Aorta (tissue), 5 donors: Measurements from ENCODE around the gene PYM1. TPM values are rescaled to one million over a fixed set of nuclear protein-coding genes. Genes with fewer than 3 reads are reported as not detected.
A peak's percentile ranks its signal among the peaks of the same experiment; 100 is the strongest.
"Not testable (repeated sequence)": the region's sequence is repeated elsewhere in the genome, so short reads cannot be mapped to it uniquely, and the experiment has no call there.

ENCODE experiments used
- ATAC-seq: fragments of 200-7000 bp; cut with Tn5 transposase; one replicate; pipeline ENCODE4 v1.9.1; 2022; ENCODE audit warnings: moderate library complexity; ENCODE audit not compliant: low FRiP score
- DNase-seq, 2 donors: peaks; one replicate each; pipeline ENCODE4 v3.0.0-alpha.2; 2020
- H3K27ac ChIP-seq, 2 donors: one replicate each; pipeline ENCODE4 v1.5.1; 2013; ENCODE audit warnings: low read length in 2 of 2, mild to moderate bottlenecking in 2 of 2, moderate library complexity in 2 of 2, control low read depth in 1 of 2, inconsistent platforms in 1 of 2, low read depth in 1 of 2
- H3K27me3 ChIP-seq, 2 donors: one replicate each; pipeline ENCODE4 v1.6.1; 2013; ENCODE audit warnings: control low read depth in 1 of 2, low read length in 1 of 2, mild to moderate bottlenecking in 1 of 2, moderate library complexity in 1 of 2; ENCODE audit not compliant: insufficient read depth in 2 of 2, control insufficient read depth in 1 of 2
- H3K36me3 ChIP-seq, 2 donors: one replicate each; pipeline ENCODE4 v1.6.1; 2013; ENCODE audit warnings: control low read depth in 1 of 2, low read length in 1 of 2, mild to moderate bottlenecking in 1 of 2; ENCODE audit not compliant: insufficient read depth in 2 of 2, control insufficient read depth in 1 of 2
- H3K4me1 ChIP-seq, 2 donors: one replicate each; pipeline ENCODE4 v1.6.1; 2013; ENCODE audit warnings: low read length in 2 of 2, control low read depth in 1 of 2, mild to moderate bottlenecking in 1 of 2, moderate library complexity in 1 of 2; ENCODE audit not compliant: insufficient read depth in 2 of 2, control insufficient read depth in 1 of 2
- H3K4me3 ChIP-seq, 2 donors: one replicate each; pipeline ENCODE4 v1.5.1; 2013; ENCODE audit warnings: low read length in 2 of 2, control low read depth in 1 of 2, mild to moderate bottlenecking in 1 of 2
- H3K9me3 ChIP-seq: one replicate; pipeline ENCODE4 v1.6.1; 2013; ENCODE audit warnings: mild to moderate bottlenecking, low read length; ENCODE audit not compliant: control insufficient read depth
- WGBS, 2 donors: extraction: QIAGEN DNeasy Blood & Tissue Kit; methylation state at CpG; one replicate each; pipeline ENCODE4 v1.1.7; 2013; 5-methylcytosine and 5-hydroxymethylcytosine counted together
- intact Hi-C, 2 donors: fragments of 100-400 bp; cut with DNase I; formaldehyde crosslinking; loops; one replicate each; pipeline versions ENCODE4 v1.14.2 to v1.15.0; 2022
- polyA plus RNA-seq, 2 donors: library from polyadenylated mRNA; stranded (reverse); fragments of 200-250 nt; gene quantifications; one replicate each; pipeline ENCODE4 v1.2.3, GENCODE V29; 2013
- total RNA-seq, 2 donors: library from RNA; stranded (reverse); fragmentation: NEBNext Ultra II Directional; extraction: Animal tissue kit (Norgen Biotek cat#: 25700); gene quantifications; one replicate each; pipeline ENCODE4 v1.2.1, GENCODE V29; 2021
- donor health status: healthy with polysubstance abuse.
- donor health status: Bipolar disorder and iron deficiency.
- donor health status: DM: no; HTN: no; CAD: no.
- donor health status: DM: no; HTN: no; CAD: no.
- donor health status: DM: yes; HTN: yes; CAD: no.

PYM1 gene
- total and polyA plus RNA-seq, 4 donors = 21.9 to 40.2 (median 26.2) TPM

DNA sequence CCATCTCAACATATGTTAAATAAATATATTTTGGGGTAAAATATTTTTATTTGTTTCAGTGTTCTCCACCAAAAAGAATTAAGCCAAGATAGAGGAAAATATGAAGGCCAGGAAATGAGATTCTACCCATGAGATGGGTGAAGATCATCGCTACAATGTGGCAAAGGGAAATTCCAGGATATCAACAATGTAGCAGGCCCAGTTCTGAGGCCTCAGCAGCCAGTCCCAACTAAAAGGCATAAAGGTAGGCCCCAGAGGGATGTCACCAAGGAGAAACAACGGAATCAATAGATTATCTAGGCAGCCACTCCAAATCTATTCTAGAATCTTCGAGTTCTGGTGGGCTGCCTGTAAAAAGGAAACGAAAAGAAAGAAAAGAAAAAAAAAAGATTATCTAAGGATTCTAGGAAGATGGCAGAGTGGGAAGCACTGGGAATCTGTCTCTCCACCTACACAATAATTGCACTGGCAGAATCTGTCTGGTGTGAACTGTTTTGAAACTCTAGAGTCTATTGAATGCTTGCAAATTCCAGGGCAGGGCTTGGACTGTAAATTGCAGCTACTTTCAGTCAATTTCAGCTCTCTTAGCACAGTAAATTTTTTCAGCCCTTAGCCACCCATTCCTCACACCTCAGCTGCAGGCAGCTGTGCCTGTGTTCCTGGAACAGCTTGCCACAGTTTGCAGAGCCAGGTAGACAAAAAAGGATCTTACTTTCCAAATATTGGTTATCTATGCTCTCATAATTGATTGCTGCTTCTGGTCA lies 51.8 kb downstream of the PYM1 start:
- H3K27ac ChIP-seq = no peak overlapping the region
- ATAC-seq (no peak), DNase-seq (no peak)
- no peaks in the 10 kb centered on the region for H3K27me3 ChIP-seq
- H3K9me3 ChIP-seq = no peaks in the 10 kb centered on the region
- H3K36me3 ChIP-seq = no peaks in the 10 kb centered on the region
- no peak overlapping the region for H3K4me3 ChIP-seq
- WGBS, 2 donors = 86 to 87% methylated on average over 4 of the region's 4 CpGs
- H3K4me1 ChIP-seq = no peaks in the 10 kb centered on the region
- intact Hi-C loops = no loop called here

DNA sequence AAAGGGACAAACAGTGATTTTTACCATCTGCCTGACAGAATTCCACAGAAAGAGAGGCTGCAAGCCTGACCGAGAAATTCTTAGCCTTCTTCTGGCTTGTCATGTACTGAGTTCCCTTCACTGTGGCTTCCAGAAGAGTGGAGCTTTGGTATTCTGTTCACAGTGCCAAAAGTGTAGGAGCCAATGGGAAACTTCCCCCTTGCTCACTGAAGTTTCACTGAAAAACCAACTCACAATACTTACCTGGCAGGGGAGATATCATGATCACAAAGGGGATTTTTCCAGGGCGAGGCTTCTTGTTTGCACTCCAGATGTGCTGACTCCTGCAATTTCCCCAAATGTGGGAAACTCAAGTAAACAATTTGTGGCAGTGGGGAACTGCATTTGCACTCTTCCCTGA lies 53.3 kb downstream of the PYM1 start:
- no peak overlapping the region for H3K27ac ChIP-seq
- H3K27me3 ChIP-seq = no peaks in the 10 kb centered on the region
- no peak overlapping the region for H3K4me3 ChIP-seq
- no peaks in the 10 kb centered on the region for H3K9me3 ChIP-seq
- H3K4me1 ChIP-seq = no peaks in the 10 kb centered on the region
- no peaks in the 10 kb centered on the region for H3K36me3 ChIP-seq
- intact Hi-C loops = no loop called here
- 40 to 42% methylated on average over 2 of the region's 2 CpGs for WGBS, 2 donors
- no peak for DNase-seq
- ATAC-seq = no peak

DNA sequence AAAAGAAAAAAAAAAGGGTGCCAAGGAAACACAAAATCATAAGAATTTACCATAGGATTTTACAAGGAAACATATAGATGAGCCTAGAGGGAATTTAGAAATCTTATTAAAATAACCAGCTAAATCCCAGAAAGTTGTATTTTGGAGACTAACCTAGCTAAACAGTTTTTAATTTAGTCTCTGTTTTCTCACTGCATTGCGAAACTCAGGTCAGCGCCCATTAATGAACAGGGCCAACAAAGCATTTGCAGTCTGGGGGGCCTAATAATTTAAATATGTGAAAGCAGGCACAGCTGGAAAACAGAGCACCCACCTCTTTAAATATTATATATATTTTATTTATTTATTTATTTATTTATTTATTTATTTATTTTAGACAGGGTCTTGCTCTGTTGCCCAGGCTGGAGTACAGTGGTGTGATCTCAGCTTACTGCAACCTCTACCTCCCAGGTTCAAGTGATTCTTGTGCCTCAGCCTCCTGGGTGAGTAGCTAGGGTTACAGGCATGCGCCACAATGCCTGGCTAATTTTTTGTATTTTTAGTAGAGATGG lies 61.2 kb downstream of the PYM1 start:
- intact Hi-C loops, DNase-seq, H3K27ac ChIP-seq, H3K4me3 ChIP-seq, H3K36me3 ChIP-seq, H3K9me3 ChIP-seq, H3K4me1 ChIP-seq, ATAC-seq, H3K27me3 ChIP-seq: not testable (repeated sequence)
- 98% methylated on average over 3 of the region's 3 CpGs for WGBS, 2 donors

DNA sequence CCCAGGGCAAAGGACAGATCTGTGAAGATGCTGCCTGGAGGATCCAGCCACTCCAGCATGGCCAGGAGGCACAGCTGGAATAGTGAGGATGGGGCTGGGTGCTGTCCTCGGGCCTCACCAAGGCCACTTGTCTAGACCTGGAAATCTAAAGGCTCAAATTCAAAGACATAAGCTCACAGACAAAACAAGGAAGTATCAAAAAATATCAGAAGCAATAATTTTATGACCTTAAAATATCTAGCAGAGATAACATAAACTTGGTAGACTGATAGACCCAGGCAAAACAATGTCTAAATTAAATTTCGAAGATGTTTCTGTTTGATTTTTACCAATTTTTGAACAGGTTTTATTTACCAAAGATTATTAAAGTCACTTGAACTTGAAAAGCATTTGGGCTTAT lies 62.4 kb downstream of the PYM1 start:
- DNase-seq = no peak
- Histone ChIP-seq H3K9me3 (no peaks in the 10 kb centered on the region), H3K36me3 (no peaks in the 10 kb centered on the region), H3K4me3 (no peak overlapping the region), H3K4me1 (no peaks in the 10 kb centered on the region), H3K27ac (no peak overlapping the region), H3K27me3 (no peaks in the 10 kb centered on the region)
- 87 to 92% methylated on average over 2 of the region's 2 CpGs for WGBS, 2 donors
- intact Hi-C loops = no loop called here
- no peak for ATAC-seq

DNA sequence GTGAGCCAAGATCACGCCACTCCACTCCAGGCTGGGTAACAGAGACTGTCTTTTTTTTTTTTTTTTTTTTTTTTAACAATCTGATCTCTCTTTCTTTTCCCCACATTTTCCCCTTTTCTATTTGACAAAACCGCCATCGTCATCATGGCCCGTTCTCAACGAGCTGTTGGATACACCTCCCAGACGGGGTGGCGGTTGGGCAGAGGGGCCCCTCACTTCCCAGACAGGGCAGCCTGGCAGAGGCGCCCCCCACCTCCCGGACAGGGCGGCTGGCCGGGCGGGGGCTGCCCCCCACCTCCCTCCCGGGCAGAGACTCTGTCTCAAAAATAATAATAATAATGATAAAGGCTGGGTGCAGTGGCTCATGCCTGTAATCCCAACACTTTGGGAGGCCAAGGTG lies 64.8 kb downstream of the PYM1 start:
- ATAC-seq, H3K4me3 ChIP-seq, H3K36me3 ChIP-seq, H3K4me1 ChIP-seq, H3K9me3 ChIP-seq, intact Hi-C loops, H3K27ac ChIP-seq, DNase-seq, H3K27me3 ChIP-seq: not testable (repeated sequence)
- WGBS, 2 donors = 93 to 97% methylated on average over 13 of the region's 13 CpGs

DNA sequence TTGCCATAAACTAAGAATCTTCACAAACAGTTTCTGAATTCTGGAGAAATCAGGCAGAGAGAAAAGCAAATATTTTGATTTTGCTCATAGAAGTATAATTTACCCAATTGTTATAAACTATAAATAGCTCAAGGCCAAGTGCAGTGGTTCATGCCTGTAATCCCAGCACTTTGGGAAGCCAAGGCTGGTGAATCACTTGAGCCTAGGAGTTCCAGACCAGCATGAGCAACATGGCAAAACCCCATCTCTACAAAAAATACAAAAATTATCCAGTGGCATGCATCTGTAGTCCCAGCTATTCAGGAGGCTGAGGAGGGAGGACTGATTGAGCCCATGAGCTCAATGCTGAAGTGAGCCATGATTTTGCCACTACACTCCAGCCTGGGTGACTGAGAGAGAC lies 65.4 kb downstream of the PYM1 start:
- DNase-seq (no peak), ATAC-seq (no peak)
- Histone ChIP-seq H3K4me3 (no peak overlapping the region), H3K9me3 (no peaks in the 10 kb centered on the region), H3K4me1 (no peaks in the 10 kb centered on the region), H3K27me3 (no peaks in the 10 kb centered on the region), H3K27ac (no peak overlapping the region), H3K36me3 (no peaks in the 10 kb centered on the region)
- intact Hi-C loops = no loop called here

DNA sequence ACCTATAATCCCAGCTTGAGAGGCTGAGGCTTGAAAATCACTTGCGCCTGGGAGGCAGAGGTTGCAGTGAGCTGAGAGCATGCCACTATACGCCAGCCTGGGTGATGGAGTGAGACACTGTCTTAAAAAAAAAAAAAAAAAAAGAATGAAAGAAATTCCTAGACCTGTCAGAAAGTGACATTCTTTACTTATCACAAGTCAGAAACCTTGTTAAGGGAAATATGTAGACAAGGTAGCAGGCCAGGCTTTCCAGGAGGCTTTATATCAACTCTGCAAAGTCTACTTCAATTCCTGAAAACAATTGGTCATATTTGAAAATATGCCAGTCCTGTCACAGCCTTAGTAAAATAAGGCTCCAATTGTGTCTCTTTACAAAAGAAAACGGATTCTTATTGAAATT lies 65.8 kb downstream of the PYM1 start:
- no peaks in the 10 kb centered on the region for H3K27me3 ChIP-seq
- no peak overlapping the region for H3K4me3 ChIP-seq
- H3K4me1 ChIP-seq = no peaks in the 10 kb centered on the region
- ATAC-seq (no peak), DNase-seq (no peak)
- intact Hi-C loops = no loop called here
- H3K27ac ChIP-seq = no peak overlapping the region
- no peaks in the 10 kb centered on the region for H3K36me3 ChIP-seq
- 50 to 51% methylated on average over 3 of the region's 3 CpGs for WGBS, 2 donors
- H3K9me3 ChIP-seq = no peaks in the 10 kb centered on the region

GRCh38 chr12:55861396-55861795 lies 66.3 kb downstream of the PYM1 start:
- Histone ChIP-seq H3K4me1 (no peaks in the 10 kb centered on the region), H3K9me3 (no peaks in the 10 kb centered on the region), H3K27me3 (no peaks in the 10 kb centered on the region), H3K4me3 (no peak overlapping the region), H3K27ac (no peak overlapping the region), H3K36me3 (no peaks in the 10 kb centered on the region)
- intact Hi-C loops = no loop called here
- ATAC-seq (no peak), DNase-seq (peak in 1 of 2 donors; percentile 19)
- 93 to 95% methylated on average over 8 of the region's 8 CpGs for WGBS, 2 donors

- Histone ChIP-seq H3K9me3 (no peaks in the 10 kb centered on the region), H3K27ac (no peak overlapping the region), H3K36me3 (no peaks in the 10 kb centered on the region), H3K27me3 (no peaks in the 10 kb centered on the region), H3K4me1 (peaks cover 0 to 2% of the 10 kb centered on the region in 2 donors), H3K4me3 (no peak overlapping the region)
- no peak for ATAC-seq
- 54 to 64% methylated on average over 1 of the region's 1 CpG for WGBS, 2 donors
- intact Hi-C loops = no loop called here
- no peak for DNase-seq
These were observed 75.0 kb downstream of the PYM1 start for GRCh38 chr12:55852740-55853139.
